ENCODE results near the gene DUSP8. TPM values are rescaled to one million over a fixed set of nuclear protein-coding genes. Genes with fewer than 3 reads are reported as not detected.

Gene DUSP8
- total RNA-seq, 4 donors from 2014 or later = 2.5 to 8.5 (median 4.8) TPM

DNA sequence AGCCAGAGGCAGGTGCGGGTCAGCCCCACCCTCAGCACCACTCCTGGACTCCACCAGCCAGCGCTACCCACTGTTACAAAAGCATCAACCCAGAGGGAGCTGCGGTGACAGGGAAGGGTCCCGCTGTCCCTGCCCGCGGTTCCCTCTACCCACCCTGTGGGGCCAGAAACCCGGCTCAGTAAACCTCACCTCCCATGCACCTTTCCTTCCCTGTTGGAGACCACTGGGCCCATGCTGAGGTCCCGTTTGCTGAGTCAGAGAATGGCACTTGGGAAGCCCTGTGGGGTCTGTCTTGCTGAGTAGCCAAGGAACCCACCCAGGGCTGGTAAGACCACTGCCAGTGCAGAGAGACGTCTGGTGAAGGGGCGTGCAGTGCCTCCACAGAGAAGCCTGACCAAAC is 43.4 kb downstream of the DUSP8 start:
- DNase-seq (ENCODE audit: extremely low spot score) = no peak
- no peaks in the 10 kb centered on the region for H3K9me3 ChIP-seq
- no peaks in the 10 kb centered on the region for H3K27me3 ChIP-seq
- no peak overlapping the region for H3K27ac ChIP-seq (replicated peaks in 1 of 4)
- peaks cover 0 to 13% (median 4%) of the 10 kb centered on the region in 4 donors for H3K36me3 ChIP-seq
- H3K4me3 ChIP-seq = no peak overlapping the region
- H3K4me1 ChIP-seq = peaks cover 69 to 86% (median 76%) of the 10 kb centered on the region in 4 donors
- intact Hi-C loops (cut with DNase I) = no loop called here
- WGBS = 94% methylated on average over 4 of the region's 10 CpGs
- no peak for TF ChIP-seq POLR2AphosphoS5 (IDR thresholded peaks at IDR 0.05)
- no peak for TF ChIP-seq POLR2A (IDR thresholded peaks at IDR 0.05; ENCODE audit: low read depth)
- TF ChIP-seq EP300 (IDR thresholded peaks at IDR 0.05) = no peak
- TF ChIP-seq, protein P1, sequence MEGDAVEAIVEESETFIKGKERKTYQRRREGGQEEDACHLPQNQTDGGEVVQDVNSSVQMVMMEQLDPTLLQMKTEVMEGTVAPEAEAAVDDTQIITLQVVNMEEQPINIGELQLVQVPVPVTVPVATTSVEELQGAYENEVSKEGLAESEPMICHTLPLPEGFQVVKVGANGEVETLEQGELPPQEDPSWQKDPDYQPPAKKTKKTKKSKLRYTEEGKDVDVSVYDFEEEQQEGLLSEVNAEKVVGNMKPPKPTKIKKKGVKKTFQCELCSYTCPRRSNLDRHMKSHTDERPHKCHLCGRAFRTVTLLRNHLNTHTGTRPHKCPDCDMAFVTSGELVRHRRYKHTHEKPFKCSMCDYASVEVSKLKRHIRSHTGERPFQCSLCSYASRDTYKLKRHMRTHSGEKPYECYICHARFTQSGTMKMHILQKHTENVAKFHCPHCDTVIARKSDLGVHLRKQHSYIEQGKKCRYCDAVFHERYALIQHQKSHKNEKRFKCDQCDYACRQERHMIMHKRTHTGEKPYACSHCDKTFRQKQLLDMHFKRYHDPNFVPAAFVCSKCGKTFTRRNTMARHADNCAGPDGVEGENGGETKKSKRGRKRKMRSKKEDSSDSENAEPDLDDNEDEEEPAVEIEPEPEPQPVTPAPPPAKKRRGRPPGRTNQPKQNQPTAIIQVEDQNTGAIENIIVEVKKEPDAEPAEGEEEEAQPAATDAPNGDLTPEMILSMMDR (IDR thresholded peaks at IDR 0.05) = no peak

GRCh38 chr11:1526785-1527184 is 45.3 kb downstream of the DUSP8 start:
- Histone ChIP-seq H3K36me3 (peaks cover 0 to 5% (median 2%) of the 10 kb centered on the region in 4 donors), H3K4me3 (no peak overlapping the region), H3K27ac (replicated peaks in 1 of 4) (no peak overlapping the region), H3K9me3 (no peaks in the 10 kb centered on the region), H3K27me3 (no peaks in the 10 kb centered on the region), H3K4me1 (peaks cover 56 to 74% (median 67%) of the 10 kb centered on the region in 4 donors)
- 82% methylated on average over 15 of the region's 15 CpGs for WGBS
- intact Hi-C loops (cut with DNase I) = no loop called here
- no peak for TF ChIP-seq EP300 (IDR thresholded peaks at IDR 0.05)
- TF ChIP-seq, protein P1 (IDR thresholded peaks at IDR 0.05) = no peak
- TF ChIP-seq POLR2AphosphoS5 (IDR thresholded peaks at IDR 0.05) = no peak
- no peak for TF ChIP-seq POLR2A (IDR thresholded peaks at IDR 0.05; ENCODE audit: low read depth)
- no peak for DNase-seq (ENCODE audit: extremely low spot score)

DNA sequence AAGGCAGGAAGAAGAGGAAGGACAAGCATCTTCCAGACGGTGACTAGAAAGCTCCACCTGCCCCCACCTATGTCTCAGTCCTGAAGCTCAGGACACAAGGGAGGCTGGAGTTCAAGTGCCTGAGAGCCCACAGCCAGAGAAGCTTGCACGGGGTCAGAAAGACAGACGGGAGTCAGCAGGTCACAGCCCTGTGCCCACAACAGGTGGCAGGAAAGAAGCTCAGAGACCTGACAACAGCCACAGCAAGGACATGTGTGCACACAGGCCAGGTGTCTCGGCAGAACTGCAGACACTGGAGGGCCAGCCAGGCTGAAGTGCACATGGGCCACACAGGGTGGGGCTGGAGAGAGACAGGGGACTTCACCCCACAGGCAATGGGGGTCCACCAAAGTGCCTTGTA is 48.3 kb downstream of the DUSP8 start:
- WGBS = 81% methylated on average over 4 of the region's 4 CpGs
- no peak overlapping the region for H3K27ac ChIP-seq (replicated peaks in 1 of 4)
- H3K4me1 ChIP-seq = peaks cover 57 to 77% (median 66%) of the 10 kb centered on the region in 4 donors
- no peak for TF ChIP-seq POLR2AphosphoS5 (IDR thresholded peaks at IDR 0.05)
- H3K4me3 ChIP-seq = no peak overlapping the region
- DNase-seq (ENCODE audit: extremely low spot score) = no peak
- intact Hi-C loops (cut with DNase I) = loop anchor here (5.0 kb wide), 1 partner anchor 261 kb away; no protein-coding TSS in a partner anchor
- no peaks in the 10 kb centered on the region for H3K27me3 ChIP-seq
- peaks cover 0 to 5% (median 2%) of the 10 kb centered on the region in 4 donors for H3K36me3 ChIP-seq
- H3K9me3 ChIP-seq = no peaks in the 10 kb centered on the region

DNA sequence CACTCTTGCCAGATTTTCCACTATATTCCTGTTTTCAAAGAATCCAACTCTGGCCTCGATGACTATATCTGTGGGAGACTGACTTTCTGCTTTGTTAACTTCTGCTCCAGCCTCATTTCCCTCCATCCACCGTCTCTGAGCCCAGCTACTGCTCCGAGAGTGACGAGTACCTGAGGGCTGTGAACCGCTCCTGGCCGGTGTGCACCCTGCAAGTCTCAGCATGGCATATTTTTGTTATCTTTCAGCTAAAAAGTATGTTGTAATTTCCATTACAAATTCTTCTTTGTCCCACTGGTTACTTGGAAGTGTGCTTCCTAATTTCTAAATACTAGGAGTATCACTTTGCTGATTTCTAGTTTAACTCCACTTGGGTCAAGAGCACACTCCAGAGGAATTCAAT is 49.0 kb downstream of the DUSP8 start:
- Histone ChIP-seq H3K4me1 (peaks cover 50 to 75% (median 64%) of the 10 kb centered on the region in 4 donors), H3K27me3 (no peaks in the 10 kb centered on the region), H3K36me3 (peaks cover 0 to 5% (median 2%) of the 10 kb centered on the region in 4 donors), H3K4me3 (no peak overlapping the region), H3K27ac (replicated peaks in 1 of 4) (no peak overlapping the region), H3K9me3 (no peaks in the 10 kb centered on the region)
- no peak for DNase-seq (ENCODE audit: extremely low spot score)
- 90% methylated on average over 6 of the region's 6 CpGs for WGBS
- no peak for TF ChIP-seq POLR2A (IDR thresholded peaks at IDR 0.05; ENCODE audit: low read depth)
- TF ChIP-seq EP300 (IDR thresholded peaks at IDR 0.05) = no peak
- TF ChIP-seq POLR2AphosphoS5 (IDR thresholded peaks at IDR 0.05) = no peak
- TF ChIP-seq, protein P1 (IDR thresholded peaks at IDR 0.05) = no peak
- intact Hi-C loops (cut with DNase I) = loop anchor here (5.0 kb wide), 1 partner anchor 261 kb away; no protein-coding TSS in a partner anchor

DNA sequence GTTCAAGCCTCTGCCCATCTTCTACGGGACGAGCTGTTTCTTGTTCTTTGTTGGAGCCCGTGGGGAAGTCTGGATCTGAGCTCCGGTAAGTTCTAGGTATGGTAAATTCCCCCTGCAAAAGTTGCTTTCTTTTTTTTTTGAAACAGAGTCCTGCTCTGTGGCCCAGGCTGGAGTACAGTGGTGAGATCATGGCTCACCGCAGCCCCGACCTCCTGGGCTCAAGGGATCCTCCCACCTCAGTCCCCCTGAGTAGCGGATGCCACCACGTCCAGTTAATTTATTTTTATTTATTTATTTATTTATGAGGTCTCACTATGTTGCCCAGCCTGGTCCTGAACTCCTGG is 50.0 kb downstream of the DUSP8 start:
- Histone ChIP-seq H3K27me3 (no peaks in the 10 kb centered on the region), H3K9me3 (no peaks in the 10 kb centered on the region), H3K4me3 (no peak overlapping the region), H3K4me1 (peaks cover 53 to 80% (median 65%) of the 10 kb centered on the region in 4 donors), H3K36me3 (peaks cover 0 to 5% (median 2%) of the 10 kb centered on the region in 4 donors), H3K27ac (replicated peaks in 1 of 4) (no peak overlapping the region)
- no peak for DNase-seq (ENCODE audit: extremely low spot score)
- TF ChIP-seq POLR2A (IDR thresholded peaks at IDR 0.05; ENCODE audit: low read depth) (no peak), POLR2AphosphoS5 (IDR thresholded peaks at IDR 0.05) (no peak), EP300 (IDR thresholded peaks at IDR 0.05) (no peak)
- TF ChIP-seq, protein P1 (IDR thresholded peaks at IDR 0.05) = no peak
- 93% methylated on average over 8 of the region's 8 CpGs for WGBS
- intact Hi-C loops (cut with DNase I) = loop anchor here (5.0 kb wide), 1 partner anchor 260 kb away; no protein-coding TSS in a partner anchor

All from esophagus muscularis mucosa (tissue), 4 donors.